GM19023 (cell line): ENCODE results near the gene ZRANB2.

Experiments used
- ATAC-seq: cut with Tn5 transposase; IDR thresholded peaks from one replicate; pipeline ENCODE4 v1.9.1; 2021; ENCODE audit warnings: mild to moderate bottlenecking, moderate library complexity; ENCODE audit not compliant: unreplicated experiment

Gene ZRANB2, protein sequence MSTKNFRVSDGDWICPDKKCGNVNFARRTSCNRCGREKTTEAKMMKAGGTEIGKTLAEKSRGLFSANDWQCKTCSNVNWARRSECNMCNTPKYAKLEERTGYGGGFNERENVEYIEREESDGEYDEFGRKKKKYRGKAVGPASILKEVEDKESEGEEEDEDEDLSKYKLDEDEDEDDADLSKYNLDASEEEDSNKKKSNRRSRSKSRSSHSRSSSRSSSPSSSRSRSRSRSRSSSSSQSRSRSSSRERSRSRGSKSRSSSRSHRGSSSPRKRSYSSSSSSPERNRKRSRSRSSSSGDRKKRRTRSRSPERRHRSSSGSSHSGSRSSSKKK

DNA sequence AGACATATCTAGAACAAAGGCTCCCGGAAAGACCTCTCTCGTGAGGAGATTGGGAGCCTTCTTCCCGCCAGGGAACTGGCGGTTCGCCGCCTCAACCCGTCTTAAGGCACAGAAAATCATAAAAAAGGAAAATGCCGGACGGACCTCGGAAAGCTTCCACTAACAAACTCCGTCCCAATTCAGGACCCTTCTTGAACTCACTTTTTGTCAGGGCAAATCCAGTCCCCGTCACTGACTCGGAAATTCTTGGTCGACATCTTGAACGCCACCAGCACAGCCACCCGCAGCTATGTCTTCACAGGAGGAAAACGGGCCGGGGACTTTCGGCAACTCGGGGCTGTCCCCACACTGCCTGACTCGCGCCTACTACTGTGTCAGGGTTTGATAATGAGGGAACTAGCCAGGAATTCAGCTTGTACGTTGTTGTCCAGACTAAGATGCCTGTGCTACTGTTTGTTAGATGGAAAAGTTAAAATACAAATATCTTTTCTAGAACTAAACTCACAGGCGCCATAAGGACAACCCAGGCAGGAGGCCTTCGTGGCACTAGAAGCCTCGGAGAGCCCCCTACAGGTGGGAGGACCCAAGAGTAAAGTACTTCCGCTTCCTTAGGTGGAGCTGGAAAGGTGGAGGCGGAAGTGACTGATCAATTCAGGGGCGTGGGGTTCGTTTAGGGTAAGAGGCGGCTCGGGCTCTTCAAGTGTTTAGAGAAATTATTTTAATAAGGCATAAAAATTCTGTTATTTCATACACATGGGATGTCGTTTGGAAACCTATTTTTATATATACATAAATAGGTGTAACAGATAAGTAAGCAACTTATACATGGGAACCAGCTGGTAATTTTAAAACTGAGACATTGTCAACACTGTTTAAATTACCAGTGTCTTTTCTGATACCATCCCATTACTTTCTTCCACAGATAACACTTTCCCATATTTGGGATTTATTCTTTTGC is at the start of gene ZRANB2:
Gene ZRANB2, minus strand, starts transcription at position 297 of the 958 bp plus-strand sequence. Its CDS starts 40 bp downstream, at position 257.
- peak; percentile 99 for ATAC-seq

DNA sequence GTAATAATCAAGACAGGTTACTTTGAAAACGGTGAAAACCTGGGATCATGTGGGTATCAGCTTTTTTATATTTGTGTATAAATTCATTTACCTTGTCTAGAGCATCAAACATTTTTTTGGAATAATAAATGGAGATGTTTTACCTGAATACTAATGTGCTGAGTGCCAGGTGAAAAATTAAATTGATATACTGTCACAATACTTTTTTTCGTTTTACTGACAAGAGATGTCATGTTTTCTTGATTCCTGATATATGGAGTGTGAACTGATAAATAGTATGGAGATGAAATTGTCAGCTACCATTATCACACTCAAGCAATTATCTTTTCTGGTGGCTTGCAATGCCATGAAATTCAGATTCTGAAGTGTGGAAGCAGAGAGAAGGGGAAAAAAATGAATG is 47.2 kb upstream of the ZRANB2 start:
- ATAC-seq: no peak

DNA sequence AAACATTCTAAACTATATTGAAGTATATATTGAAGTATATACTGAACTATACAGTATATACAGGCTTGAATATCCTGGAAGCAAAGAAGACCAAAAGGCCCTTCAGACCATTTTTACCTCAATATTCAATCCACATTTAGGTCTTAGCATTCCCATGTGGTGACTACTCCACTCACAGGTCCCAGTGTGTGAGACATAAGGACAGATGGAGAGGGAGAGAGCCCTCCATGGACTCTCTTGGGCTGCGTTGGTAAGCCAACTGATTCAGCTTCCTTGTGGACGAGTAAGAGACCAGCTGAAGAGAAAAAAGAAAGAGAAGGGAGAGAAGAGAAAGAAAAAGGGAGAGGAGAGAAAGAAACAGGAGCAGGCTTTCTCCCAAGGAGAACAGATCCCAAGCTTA is 37.3 kb upstream of the ZRANB2 start:
- ATAC-seq: no peak

DNA sequence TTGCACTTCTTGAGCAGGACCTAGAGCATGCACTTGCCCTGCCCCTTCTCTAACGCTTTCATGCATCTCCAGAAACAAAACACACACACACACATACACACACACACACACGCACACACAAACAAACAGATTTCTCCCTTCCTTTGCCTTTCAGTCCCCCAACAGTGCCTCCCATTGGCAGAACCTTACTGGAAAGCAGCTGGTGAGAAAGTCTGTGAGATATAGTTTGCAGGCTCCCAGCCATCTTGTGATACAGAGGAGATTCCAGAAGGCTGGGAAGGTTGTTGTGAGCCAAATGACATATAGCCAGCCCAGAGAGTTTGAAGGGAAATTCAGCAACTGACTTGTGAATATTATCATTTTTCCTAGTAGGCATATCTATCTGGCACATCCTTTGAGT is 35.9 kb upstream of the ZRANB2 start:
- ATAC-seq: no peak

DNA sequence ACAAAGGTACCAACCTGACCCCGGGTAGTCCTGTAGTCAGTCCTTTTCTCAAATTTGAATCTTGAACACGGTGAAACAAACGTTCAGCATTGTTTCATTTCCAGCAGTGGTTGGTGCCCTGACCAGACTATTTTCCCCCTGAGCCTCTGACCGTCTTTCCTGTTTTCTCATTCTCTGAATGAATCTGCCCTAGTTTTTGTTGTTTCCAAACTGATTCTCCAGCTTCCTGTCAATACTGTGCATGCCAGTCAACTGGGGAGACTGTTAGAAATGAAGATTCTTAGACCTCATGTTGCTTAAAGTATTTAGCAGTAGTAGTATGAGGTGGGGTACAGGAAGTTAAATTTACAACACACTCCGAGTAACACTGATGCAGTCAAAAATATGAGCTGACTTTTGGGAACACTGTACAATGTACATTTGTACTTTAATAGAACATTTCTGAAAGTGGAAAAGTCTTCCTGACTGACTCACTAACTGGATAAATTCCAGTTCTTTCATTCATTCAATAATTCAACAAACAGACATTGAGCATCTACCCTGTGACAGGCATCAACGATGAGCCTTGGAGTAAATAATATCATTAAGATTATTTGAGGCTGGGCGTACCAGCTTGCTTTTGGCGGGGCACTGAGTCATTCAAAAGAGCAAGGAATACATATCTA is 26.0 kb upstream of the ZRANB2 start:
- ATAC-seq: no peak

DNA sequence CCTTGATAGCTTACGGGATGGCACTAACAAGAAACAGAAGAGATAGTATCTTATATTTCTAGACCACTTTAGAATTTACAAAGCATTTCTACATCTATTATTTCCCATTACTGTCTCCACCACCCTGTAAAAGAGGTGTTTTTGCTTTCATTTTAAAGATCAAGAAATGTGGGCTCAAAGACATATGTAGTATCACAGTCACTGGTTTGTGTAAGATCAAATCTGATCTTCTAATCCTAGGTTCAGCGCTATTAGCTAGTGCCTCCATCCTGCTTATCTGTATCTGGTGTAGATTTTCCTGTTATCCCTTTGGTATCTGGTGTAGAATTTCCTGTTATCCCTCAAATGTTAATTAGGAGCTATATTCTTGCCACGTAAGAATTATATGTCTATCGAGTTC is 23.6 kb upstream of the ZRANB2 start:
- ATAC-seq: no peak

DNA sequence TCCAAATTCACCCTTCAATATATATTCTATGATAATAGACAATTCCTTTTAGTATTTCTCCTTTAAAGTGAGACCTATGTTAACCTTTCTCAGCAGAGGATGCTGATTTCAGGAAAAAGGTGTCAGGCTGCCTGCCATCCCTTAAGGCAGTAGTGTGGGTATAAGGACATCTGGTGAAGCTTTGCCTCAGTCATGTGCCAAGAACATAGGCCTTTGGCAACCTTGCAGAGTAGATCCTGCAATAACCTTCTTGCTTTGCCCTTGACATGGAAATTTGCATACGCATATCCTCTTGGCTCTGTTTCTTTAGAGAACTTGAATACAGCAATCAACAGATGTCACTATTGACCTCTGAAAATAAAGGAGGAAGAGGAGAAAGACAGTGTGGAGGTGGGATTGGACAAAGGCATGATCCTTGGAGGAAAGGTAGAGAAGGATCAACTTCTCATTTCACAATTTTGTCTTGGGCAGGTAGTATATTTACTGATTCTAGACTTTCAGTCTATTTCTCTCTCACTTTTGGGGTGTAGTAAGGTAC is 21.1 kb upstream of the ZRANB2 start:
- ATAC-seq: no peak

DNA sequence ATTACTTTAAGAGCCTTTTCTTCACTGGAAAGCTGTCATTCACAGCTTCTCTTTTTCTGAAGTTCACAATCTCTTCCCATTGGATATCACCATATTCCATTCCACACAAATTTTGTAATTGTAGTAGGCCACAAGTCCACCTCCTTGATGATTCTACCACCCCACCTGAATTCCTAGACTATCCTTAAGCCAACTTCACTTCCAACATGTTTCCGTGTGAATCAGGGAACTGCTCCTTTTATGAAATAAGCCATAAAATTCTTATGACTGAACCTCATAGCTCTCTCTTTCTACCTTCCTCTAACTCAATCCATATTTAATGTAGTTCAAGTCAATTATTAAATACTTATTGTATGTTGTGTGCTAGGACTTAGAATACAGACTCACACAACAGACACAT is 16.6 kb upstream of the ZRANB2 start:
- ATAC-seq: no peak

DNA sequence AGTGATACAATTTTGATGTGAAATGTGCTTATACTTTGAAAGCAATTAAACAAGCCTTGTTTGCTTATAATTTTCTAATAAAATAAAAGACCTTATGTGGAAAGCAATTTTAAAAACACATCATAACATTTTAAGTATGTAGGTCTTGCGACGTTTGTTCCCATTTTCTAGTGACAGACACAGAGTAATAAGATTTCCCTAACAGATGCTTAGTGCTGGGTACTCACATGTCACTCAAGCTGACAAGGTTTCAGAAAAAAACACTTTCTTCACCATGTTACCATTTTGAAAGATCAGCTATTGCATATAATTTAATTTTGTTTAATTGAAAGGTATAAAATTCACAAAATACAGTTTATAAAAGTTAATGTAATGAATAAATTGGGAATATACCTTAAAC is 14.1 kb upstream of the ZRANB2 start:
- ATAC-seq: no peak

DNA sequence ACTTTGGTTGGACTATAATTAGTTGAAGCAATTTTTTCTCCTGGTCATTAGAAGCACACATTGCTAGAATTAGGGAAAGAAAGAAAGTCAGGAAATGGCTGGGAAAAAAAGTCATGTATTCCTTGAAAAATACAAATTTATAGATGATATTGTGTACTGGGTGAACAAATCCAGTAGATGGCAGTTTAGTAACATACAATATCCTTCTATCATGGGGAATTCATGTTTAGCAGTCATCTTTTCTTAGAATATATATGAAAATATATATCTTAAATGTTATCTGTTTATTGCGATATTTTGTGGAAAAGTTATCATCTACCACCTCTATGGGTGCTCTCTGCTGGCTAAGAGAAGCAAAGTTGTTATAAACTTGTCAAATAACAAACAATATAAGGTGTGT is 13.1 kb upstream of the ZRANB2 start:
- ATAC-seq: no peak

DNA sequence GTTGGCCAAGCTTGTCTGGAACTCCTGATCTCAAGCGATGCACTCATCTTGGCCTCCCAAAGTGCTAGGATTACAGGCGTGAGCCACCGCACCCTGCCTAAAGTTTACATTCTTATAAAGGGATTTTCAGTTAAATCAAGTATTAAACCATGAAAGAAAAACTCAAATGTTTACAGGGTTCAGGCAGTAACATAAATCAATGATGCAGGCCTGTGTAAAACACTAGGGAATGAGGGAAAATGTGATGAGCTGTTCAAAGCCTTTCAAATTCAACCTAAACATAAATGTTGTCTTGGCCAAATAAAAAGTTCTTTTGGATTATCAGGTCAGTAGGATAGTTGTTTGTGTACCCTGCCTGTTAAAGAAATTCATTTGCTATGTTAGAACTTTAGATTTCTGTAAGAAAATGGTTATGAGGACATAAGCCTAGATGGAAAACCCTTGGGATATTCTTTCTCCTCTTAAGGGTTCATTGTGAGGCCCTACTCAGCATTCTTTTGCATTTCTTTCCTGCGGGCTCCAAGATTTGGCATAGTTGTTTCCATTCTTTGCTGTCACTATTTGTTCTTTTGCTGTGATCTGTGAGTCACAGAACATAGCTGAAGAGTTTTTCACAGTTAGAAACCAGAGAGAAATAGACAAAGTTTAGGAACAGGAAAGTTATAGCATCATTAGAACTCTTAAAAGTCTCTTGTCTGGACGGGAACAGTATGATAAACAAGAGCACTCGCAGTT is 8.9 kb upstream of the ZRANB2 start:
- no peak for ATAC-seq

DNA sequence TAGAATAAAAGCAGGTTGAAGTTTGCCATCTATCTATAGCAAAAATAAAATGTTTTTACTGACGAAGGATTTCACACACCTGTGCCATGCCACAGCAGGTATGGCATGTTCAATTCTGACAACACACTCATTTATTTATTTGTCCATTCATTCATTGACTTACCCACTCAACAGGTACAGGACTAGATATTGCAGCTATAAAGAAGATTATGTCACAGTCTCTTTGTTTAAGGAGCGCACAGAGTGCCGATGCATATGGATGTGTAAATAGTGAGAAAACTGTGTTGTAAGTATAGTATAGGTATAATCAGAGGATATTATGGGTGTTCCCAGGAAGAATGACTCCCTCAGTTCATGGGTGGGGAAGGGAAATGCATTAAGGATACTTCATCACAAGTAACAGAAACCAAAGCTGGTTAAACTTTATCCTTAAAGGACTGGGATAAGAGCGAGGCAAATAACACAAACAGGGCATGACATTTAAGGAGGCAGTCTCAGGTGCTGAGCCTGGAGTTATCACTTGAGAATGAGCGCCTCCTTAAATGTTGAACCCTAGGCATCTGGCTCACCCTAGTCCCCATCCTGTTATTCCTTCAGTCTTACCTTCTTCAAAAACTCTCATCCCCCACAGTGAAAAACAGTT is 7.9 kb upstream of the ZRANB2 start:
- no peak for ATAC-seq

DNA sequence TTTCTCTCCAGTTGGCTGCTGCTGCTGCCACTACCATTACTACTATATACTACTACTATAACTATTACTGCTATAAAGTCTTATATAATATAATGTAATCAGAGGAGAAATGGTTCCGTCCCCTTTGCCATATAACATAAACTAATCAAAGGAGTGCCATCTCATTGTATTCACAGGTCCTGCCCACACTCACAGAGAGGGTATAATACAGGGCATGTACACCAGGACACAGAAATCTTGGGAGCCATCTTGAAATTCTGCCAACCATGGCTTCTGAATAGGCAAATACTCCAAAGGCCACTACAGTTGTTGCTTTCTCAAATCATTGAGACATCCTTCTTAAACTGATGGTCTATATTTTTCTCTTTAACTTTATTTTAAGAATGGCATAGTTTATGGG is 6.9 kb upstream of the ZRANB2 start:
- ATAC-seq: no peak

DNA sequence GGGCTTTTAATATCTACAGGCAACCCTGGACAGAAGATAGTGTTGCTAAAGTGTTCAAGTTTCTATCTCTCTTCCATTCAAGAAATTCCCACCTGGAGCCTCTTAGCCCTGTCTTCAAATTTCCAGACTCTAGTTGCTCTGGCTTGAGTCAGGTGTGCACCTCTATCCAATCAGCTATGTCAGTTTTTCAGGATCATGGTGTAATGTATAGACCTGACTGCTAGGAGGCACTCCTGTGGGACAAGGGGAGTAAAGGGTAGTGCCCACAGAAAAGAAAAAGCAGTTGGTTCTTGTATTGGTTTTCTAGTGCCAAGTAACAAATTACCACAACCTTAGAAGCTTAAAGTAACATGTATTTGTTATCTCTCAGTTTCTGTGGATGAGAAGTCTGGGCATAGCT is 6.2 kb upstream of the ZRANB2 start:
- ATAC-seq: no peak

DNA sequence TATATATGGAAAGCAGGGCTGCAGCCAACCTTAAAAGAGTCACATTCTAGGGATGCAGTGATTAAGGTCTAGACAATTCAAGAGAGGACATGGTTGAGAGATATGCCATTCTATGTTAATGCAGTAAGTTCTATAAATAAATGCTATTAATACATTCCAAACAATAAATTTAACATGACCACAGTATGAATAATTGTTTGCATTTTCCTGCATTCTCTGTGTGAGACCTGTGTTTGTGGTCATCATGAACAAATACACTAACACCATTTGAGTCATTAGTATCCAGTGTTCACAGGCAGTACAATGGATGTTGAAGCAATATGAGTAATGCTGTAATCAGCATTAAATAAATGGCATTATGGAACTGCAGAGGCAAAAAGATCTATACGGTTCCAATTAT is 5.5 kb upstream of the ZRANB2 start:
- ATAC-seq: no peak

DNA sequence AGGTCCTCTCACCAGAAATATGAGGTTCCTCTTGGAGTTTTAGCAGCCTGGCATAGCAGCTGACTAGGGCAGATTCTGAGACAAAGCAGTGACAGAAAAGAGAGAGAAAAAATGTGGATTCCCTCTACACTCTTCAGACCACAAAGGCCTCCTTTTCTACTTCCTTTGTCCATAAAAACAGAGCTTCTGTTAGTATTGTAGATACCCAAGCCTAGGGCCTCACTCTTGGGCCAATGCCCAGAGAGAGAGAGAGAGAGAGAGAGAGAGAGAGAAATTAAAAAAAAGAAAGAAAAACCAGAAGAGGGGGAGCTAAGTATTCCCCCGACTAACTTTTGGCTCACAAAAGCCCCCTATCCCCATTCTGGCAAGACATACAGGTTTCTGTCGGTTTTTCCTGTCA is 2.4 kb upstream of the ZRANB2 start:
- ATAC-seq: no peak

DNA sequence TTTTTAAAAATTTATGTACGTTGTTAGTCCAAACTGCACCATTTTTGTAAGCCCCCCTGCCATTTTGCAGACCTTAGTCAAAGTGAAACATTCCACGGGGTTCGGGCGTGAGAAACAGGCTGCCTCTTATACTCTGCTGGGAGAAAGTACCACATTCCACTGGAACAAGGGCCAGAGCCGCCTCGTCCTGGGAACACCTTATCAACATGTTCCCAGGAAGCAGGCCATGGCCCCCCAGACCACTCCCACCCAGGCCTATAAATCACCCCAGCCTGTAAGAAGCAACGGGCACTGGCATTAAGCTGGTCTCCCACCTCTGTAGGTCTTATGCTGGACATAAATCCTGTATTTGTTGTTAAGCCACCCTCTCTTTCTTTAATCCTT is 854 bp upstream of the ZRANB2 start:
- no peak for ATAC-seq

DNA sequence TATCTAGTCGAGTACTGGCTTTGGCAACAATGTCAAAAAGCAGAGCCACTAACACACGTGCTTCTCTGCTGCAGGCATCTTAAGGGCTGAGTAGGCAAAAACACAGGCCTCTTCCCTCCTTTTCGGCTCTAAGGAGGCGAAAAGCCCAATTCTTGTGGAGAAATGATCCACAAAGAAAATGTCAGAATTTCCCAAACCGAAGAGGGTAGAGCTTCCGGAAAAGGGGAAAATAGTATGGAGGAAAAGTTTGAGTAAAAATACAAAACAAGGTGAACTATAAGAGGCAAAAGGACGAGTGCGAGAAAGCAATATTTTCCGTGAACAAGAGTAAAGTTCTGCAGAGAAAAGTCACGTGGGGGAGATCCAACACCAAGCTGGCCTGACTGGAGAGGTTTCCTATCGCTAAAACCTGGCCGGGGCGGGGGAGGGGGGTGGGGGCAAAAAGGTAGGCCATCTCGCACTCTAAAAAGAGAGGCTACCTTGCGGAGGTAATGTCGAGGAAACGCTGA is 551 bp downstream of the ZRANB2 start:
- ATAC-seq: peak; percentile 13

DNA sequence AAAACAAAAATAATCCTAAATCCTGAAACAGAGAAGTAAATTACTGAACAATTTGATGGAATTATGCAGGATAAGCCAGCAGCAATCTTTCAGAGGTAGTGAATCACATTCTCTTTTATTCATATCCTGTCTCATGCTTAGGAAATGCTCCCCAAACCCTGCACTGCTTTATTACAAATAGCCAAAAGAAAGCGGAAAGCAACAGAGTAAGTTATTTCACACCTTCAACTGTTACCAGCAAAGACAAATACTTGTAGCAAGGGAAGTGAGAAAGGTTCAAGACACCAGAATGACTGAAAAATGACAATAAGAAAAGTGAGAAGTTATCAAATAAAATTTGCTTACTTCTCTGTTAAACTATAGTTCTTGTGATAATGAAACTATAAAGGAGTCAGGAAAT is 6.2 kb downstream of the ZRANB2 start:
- no peak for ATAC-seq

DNA sequence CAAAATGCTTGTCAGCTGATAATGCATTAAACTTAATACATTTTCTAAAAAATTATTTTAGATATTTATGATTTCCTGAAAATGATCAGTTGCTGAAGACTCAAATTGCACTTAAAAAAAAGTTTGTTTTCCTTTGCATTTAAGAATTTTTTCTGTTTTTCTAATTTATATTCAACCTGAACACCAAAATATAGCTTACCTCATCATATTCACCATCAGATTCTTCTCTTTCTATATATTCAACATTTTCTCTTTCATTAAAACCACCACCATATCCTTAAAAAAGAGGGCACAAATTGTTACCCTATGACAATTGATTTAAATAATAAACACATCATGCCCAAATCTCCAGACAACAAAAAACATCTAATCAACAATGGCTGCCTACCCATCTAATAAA is 8.6 kb downstream of the ZRANB2 start:
- ATAC-seq: no peak
